Stimulated activated CD4-positive, alpha-beta T cell treated with anti-CD3 and anti-CD28 coated beads, TNF-alpha, amount 100 ng/mL, for 24 hours (primary cell): ENCODE results near the gene MANBA.

Experiments
- DNase-seq, 3 experiments: peaks; one replicate each; pipeline ENCODE4 v3.0.0-alpha.2; 2020; ENCODE audit warnings: low read depth in 3 of 3

MANBA gene

DNA sequence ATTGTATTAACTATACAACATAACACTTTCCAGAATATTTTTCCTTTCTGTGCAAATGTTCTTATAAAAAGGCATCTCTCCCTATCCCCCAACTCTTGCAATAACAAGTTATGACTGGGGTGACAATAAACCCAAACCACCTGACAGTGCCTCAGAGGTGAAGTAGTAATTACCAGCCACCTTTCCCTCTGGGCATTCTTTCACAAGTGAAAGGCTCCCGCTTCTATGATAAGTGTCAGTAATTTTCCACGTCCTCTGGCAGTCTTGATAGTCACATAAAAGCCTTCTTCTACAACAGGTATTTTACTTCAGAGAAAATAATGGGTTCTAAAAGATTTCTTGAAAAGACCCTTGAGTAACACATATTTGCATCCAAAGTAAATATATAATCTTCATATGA is 82.7 kb downstream of the MANBA start:
- DNase-seq = no peak

DNA sequence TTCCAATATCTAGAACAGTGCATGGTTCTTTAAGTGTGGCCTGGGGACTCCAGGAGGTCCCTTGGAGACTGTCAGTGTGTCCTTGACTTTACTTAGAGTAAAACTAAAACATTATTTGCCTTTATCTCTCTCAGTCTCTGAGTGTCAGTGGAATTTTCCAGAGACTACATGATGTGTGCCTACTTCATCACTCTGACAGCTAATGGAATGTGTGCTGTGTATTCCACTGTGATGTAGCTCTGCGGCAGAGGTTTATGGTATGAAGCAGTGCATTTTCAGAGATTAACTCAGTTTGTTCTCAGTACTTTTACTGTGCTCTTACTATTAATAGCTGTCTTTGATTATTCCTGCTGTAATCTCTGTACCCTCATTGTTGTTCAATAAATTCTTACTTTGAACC is 85.6 kb downstream of the MANBA start:
- DNase-seq = no peak

DNA sequence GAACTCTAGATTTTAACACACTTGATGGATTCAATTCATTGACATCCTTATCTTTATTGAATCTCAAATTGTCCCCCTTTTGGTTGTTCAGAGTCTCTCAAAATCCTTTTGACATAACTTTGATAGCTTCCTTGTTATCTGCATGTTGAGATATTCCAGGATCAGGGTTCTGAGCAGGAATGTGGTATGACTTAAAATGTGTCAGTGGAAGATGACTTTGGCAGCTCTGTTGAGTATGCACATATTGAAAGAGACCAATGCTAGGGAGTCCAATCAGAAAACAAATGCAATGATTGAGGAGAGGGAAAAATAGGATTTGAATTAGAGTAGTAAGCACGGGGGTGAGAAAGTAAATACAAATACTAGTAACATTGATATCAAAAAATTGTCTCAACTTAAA is 93.8 kb downstream of the MANBA start:
- DNase-seq = no peak

DNA sequence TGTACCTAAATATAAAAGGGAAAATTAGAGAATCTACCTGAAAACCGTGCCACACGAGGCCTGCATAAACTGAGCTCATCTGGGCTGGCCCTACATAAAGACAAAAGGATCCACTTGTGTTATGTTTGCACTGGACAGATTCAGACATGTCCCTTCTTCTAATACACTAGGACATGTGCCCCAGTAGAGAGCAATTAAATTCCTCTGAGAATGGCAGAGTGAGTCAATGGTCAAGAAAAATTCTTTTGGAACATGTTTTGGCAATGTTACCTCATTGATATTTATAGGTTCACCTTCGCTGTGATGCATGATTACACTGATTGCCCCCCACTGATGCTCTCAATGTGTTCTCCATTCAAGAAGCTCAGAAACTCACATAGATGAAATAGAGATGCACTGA is 95.2 kb downstream of the MANBA start:
- no peak for DNase-seq

DNA sequence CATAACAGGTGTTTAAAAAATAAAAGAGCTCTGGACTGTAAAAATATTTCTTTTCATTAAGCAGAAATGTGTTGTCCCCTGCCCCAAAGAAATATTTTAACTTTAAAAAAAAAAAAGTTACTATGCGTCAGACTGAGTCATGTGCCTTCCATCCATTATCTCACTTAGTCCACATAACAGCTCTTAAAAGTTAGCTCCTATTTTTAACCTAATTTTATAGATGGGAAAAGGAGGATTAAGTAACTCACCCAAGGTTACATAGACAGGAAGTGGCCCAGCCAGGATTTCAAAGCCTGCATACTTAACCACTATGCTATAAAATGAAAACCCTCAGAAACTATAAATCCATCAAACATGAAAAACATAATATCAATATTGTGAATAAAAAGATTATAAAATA is 97.7 kb downstream of the MANBA start:
- DNase-seq = no peak

DNA sequence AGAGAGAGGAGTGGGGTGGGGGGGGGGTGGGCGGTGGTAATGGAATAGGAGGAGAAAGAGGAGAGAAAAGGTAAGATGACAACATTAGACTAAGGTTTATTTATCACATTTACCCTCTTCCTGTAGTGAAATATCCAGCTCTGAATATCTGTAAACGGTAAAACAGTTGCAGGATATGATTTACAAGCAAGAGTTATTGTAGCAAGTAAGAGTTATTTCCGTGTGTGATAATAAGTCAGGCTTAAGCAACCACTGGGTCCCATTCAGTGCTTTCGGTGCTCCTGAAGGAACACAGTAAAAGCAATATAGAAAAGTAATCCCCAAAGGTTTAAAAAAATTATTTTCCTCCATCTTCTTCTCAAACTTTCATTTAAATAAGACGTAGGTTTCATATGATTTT is 103.6 kb downstream of the MANBA start:
- DNase-seq = no peak

DNA sequence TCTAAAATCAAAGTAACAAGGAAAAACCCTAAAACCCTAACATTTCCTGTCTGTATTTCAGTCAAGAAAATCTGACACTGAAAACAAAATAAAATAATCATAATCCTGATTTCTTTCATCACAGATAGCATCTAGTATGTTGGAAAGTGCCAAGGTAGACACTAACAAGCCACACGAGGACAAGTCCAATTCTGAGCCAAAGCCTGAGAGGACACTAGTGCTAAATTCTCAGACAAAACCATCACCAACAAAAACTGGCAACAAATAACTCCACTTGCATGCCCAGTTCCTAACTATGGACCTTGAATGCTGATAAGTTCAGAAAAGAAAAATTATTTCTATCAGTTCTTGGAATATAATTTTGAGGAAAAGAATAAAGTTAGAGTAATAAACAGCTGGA is 113.7 kb downstream of the MANBA start:
- no peak for DNase-seq

DNA sequence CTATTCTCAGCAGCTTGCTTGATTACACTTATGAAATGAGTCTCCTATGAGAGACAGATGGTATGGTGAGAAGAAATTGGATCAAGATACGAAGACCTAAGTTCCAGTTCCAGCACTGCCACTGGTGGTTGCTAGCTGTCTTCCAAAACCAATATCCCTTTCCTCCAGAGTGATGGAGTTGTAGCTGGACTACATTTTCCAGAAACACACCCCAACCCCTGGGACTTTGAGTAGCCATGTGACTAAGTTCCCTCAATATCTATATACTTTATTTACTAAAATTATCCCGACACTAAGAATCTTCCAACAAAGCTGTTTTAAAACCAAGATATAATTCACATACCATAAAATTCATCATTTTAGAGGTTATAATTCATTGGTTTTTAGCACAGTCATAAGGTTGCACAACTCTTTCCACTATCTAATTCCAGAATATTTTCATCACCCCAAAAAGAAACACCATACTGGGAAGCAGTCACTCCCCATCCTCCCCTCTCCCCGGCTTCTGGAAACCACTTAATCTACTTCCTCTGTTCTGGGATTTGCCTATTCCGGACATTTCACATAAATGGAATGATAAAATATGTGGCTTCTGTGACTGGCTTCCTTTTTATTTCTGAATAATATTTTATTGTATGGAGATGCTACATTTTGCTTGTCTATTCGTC is 118.0 kb downstream of the MANBA start:
- no peak for DNase-seq

DNA sequence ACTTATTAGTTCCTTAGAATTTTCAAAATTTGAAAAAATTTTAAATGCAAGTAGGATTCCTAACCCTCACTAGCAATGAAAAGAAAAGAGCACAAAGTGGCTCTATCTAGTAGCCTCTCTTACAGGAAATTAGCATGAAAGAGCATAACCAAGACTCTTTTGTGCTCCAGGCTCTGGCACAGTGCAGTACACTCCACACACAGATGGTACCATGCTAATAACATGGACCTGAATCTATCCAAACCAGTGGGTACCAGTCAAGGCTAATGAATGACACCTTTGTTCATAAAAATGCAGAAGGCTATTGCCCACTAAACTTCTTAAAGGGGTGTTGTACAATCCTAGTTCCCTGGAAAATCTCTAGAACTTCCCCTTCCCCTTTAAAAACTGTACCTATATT is 119.0 kb downstream of the MANBA start:
- no peak for DNase-seq

DNA sequence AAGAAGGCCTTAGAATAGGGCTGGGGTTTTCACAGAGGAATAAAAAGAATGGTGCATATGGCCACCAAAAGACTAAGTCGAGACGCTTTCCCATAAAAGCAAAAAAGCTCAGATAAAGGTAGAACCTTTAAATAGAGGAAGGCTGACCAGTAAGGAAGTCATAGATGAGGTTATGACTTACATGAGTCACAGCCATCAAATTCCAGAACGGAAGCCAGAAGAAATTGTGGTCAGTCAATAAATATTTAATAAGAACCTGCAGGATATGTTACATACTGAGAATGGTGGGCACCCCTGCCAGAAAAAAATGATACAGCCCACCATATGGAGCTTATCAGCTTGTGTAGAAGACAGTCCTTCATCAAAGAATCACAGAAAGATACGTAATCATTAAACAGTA is 120.1 kb downstream of the MANBA start:
- DNase-seq = no peak

DNA sequence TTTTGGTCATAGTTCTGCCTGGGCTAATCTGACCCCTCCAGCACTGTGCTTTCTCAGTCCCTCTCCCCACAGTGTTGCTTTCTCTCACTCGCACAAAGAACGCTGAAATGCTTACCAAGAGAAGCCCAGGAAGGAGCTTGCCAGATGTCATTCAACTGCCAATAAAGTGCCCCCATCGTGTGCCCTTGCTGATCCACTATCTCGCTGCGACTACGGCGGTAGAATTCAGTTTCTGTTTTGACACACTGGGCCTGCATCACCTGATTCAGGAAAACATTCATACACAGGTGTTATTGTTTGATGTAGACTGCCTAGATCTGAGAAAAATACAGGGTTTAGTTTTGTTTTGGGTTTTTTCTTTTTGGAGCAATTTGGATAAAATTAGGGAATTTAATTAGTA is 121.2 kb downstream of the MANBA start:
- no peak for DNase-seq

DNA sequence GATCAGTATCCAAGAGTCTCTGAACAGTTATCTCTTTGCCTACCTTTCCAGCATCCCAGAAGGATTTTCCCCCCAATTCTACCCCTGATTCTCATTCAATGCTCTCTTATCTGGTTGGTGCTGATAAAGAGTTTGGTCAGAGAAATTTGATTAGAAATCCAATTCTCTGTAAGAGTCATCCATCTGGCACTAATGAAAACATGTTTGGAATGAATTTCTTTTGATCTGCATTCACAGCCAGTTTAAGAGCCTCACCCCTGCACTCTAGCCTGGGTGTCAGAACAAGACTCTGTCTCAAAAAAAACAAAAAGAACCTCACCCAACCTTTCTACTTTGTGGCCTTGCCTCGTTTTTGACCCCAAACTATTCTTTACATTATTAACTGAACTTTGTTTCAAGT is 122.1 kb downstream of the MANBA start:
- DNase-seq = no peak

DNA sequence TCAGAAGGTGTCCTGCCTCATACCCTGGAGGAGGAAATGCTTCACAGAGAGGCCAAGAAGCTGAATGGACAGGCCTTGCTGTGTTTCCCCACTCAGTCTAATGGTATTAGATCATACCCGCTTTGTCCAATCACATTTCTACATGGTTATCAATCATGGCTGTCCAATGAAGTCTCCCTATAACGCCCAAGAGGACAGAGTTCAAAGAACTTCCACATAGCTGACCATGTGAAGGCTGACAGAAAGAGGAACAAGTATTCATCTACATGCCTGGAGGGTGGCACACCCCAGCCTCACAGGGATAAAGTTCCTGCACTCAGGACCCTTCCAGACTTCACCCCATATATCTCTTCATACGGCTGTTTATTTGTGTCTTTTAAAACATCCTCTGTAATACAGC is 123.4 kb downstream of the MANBA start:
- no peak for DNase-seq

DNA sequence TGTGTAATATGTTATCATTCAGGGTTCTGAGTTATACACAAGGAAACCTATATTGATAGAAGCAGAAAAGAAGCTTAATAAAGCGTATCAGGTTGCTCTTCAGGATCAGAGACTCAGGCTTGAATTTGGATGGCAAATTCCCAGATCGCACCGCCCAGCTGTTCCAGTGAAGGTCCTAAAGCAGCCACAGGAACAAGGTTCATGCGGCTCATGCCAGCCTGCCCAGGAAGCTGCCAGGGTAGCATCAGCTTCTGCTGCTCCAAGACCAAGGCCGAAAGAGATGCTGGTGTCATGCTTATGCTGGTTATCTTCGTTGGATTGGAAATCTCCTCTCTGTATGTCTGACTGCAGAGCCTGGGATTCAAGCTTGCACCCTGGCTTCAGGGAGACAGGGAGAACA is 127.7 kb downstream of the MANBA start:
- DNase-seq = no peak

DNA sequence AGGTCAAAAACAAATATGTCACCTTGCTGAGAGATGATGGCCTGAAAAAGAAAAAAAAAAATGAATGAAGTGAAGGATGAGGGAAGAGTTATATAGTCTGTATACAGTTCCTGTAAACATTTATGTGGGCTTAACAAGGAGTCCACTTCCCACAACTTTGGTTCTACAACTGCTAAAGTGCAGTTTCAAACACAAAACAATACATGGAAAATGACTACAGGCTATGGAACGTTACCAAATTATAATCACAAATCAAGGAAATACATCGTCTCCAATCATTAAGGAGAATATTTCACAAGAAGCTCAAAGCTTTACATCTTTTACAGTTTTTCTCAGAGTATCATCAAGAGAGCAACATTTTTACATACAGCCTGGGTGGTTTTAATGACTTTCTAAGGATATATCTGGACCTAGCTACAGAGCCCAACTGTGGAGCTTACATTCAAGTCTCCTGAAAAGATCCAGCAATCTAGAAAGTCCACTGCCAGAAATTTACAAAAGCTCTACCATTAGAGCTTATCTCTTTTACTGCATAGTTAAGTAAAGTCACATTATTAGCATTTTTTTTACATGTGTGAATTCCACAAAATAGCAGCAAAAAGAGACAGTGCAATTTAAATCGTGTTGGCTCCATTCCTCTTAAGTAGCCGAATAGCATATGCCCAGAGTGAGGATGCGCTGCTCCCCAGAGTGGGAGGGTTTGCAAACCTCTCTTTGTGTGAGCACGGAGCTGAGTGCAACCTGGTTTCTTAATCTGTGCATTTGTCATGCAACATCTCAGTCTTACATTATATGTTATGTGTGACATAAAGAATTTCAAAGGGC is 128.3 kb downstream of the MANBA start:
- DNase-seq = no peak

DNA sequence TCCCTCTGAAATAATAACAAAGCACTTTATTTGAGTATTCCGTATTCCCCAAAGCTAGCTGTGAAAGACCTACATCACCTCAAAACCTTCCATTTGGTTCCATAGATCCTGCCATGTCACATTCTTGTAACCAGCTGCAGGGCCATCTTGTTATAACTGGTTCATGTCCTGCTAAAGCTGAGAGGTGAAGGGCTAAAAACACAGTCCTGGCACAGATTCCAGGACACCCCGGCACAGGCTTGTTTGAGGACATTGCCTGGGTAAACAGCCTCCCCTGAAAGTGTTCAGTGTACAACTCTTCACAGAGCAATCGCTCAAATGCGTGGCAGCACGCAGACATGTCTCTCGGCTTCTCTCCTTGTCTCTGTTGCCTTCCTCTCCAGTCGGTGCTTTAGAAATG is 129.2 kb downstream of the MANBA start:
- no peak for DNase-seq

DNA sequence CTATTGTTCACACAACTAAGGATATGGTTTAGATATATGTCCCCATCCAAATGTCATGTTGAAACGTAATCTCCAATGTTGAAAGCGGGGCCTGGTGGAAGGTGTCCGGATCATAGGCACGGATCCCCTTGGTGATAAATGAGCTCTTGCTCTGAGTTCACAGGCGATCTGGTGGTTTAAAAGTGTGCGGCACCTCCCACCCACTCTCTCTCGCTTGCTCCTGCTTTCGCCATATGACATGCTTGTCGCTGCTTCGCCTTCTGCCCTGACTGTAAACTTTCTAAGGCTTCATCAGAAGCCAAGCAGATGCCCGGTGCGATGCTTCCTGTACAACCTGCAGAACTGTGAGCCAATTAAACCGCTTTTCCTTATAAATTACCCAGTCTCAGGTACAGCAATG is 131.1 kb downstream of the MANBA start:
- no peak for DNase-seq

DNA sequence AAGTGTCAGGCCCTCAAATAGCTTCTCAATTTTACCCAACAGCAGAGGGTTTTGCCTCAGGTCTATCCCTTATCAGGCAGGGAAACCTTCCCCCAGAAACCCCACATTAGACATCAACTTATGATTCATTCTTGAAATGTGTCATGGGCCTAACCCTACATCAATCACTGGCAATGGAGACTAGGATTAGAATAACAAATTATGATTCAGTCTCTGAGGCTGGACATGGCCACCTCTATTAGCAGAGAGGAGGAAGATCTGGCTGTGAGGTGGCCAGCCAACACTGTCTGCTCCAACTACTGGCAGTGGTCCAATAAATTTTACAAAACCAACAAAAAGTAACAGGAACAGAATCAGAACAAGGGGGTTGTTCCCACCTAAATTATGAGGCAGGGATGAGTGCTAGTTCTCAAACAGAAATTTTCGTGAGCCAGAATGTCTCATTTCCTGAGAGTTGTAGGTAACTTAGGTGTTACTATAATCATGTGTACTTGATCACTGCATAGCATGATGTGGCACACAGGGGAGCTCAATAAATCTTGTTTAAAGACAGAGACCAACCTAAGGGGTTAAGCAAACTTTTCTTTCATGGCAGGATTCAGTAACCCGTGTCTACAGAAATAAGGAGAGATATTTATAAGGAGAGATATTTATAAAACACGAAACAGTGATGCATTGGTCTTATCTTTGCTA is 132.8 kb downstream of the MANBA start:
- no peak for DNase-seq

DNA sequence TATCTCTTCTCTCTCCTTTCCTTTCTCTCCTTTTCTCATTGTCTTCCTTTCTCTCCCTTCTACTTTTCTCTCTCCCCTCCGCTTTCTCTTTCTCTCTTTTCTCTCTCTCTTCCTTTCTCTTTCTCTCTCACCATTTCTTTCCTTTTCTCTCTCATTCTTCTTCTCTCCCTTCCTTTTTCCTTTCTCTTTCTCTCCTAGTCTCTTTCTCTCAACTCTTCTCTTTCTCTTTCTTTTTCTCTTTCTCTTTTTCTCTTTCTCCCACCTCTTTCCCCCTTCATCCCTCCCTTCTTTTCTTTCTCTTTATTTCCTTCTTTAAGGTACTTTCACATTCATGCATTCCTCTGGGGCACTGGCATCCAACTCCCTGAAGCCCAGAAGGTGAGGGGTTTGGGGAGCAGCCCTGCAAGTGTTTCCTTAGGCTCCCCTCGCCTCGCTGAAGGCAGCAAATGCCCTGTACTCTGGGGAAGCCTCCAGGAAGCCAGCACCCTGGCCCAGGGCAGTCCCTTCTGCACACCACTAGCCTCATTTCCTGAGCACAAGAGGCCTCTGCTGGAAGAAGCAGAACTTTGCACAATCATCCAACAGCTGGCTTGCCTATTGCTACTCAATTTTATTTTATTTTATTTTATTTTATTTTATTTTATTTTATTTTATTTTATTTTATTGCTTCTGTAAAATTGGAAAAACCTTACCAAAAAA is 135.4 kb downstream of the MANBA start:
- peak in 1 of 3 experiments; percentile 60 for DNase-seq

DNA sequence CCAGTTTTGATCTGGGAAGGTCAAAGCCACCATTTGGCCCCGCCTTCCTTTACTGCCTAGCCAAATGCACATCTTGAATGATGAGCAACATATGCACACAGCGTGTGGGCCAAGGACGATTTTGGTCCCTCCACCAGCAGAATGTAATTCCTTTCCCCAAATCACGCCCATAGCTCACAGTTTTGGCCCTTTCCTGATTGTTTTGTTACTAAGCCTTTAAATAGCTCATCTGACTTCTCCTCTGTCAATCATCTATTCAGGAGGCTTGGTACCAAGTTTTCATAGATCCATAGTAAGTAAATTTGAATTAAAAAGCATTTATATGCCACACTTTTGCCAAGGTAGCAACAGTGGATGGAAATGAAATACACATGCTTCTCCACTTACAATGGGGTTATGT is 136.3 kb downstream of the MANBA start:
- DNase-seq = no peak

DNA sequence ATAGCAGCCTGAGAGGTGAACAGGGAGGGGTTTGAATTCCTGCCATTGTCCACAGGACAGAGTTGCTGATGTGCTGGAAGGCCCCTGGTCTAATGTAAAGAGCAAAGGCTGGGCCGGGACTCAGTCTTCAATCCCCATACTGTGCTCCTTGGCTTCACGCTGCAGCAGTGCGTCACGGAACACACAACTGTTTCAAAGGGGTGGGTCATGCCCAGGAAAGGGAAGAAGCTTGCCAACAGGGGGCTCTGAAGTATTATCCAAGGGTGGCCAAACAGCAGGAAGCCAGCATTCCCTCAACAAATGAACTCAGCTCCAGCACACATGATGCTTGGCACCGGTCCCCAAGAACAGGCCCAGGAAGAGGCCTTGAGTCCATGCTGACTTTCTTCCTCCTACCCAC is 137.1 kb downstream of the MANBA start:
- DNase-seq = no peak

DNA sequence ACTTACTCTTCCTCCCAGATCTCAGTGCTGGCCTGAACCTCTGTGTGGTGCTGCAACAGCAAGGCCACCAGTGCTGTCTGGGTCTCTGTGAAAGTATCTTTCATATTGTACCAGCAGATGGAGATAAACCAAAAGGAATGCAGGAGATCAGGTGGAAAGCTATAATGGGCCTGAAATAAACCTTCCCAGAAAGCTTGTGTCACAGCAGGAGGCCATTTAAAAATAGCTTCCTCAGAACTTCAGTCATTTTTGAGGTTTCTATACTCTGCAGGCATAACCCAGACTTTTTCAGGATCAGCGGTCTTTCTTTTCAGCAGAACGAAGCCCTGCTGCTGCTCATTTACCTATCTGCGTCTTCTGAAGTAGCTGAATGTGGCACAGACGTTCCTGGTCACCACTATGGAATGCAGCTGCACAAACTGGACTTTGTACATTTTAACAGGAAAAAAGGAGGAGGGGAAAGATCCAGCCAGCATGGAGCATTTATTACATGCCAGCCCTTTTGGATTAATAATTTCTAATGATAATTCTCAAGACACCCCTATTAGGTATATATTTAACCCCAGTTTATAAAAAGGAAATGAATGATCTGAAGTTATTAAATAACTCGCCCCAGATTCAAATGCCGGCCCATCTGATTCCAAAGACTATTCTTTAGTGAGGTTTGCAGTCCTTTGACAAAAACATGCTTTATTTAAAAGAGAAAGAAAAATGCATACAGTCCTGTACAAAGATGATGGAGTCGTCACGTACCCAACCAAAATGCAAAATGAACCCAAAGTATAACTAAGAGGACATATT is 139.9 kb downstream of the MANBA start:
- DNase-seq = no peak
